K562 (cell line): ENCODE measurements around the gene PIRT. TPM values are rescaled to one million over a fixed set of nuclear protein-coding genes. Genes with fewer than 3 reads are reported as not detected.
A peak's percentile ranks its signal among the peaks of the same experiment; 100 is the strongest.

Experiments used
- CBX8 ChIP-seq: fragments of 200-600 bp; sonication (generic); IDR thresholded peaks from 2 replicates; pipeline ENCODE4 v1.6.1; 2012; ENCODE audit warnings: borderline replicate concordance, mixed run types, low read depth, mild to moderate bottlenecking, moderate library complexity, mixed read lengths, low read length, control low read depth, inconsistent platforms; ENCODE audit not compliant: poor library complexity, severe bottlenecking; ENCODE audit errors: extremely low read depth
- CCAR2 ChIP-seq: fragments of 200-400 bp; formaldehyde crosslinking; IDR thresholded peaks from 2 replicates; pipeline ENCODE4 v1.6.1; 2017; ENCODE audit warnings: mild to moderate bottlenecking, low read depth, low read length
- CCNT2 ChIP-seq: IDR thresholded peaks from 2 replicates; pipeline ENCODE4 v1.6.1; 2011; ENCODE audit warnings: borderline replicate concordance, low read depth, mild to moderate bottlenecking, moderate library complexity, mixed read lengths, low read length; ENCODE audit not compliant: insufficient read length; ENCODE audit errors: extremely low read depth
- FOSL1 ChIP-seq: fragments of 200-800 bp; sonication (Bioruptor generic); conservative IDR thresholded peaks from 2 replicates; pipeline ENCODE4 v1.6.1; 2016; ENCODE audit warnings: missing genetic modification characterization, missing compliant biosample characterization
- FOXJ3 ChIP-seq: sonication (generic); formaldehyde crosslinking; IDR thresholded peaks from 2 replicates; pipeline ENCODE4 v1.4.0; 2020; ENCODE audit warnings: mild to moderate bottlenecking, missing genetic modification reagents
- MGA ChIP-seq: fragments of 450-650 bp; IDR thresholded peaks from 2 replicates; pipeline ENCODE4 v1.6.1; 2016; ENCODE audit warnings: mild to moderate bottlenecking, moderate library complexity
- MIER1 ChIP-seq: fragments of 450-650 bp; IDR thresholded peaks from 2 replicates; pipeline ENCODE4 v1.6.1; 2016; ENCODE audit warnings: antibody characterized with exemption, mild to moderate bottlenecking, low read depth
- NFE2 ChIP-seq: IDR thresholded peaks from 2 replicates; pipeline ENCODE4 v1.6.1; 2014; ENCODE audit warnings: antibody characterized with exemption, low read depth
- SNAPC5 ChIP-seq: fragments of 250-450 bp; sonication (Bioruptor Pico); IDR thresholded peaks from 2 replicates; pipeline ENCODE4 v1.8.0; 2021; ENCODE audit warnings: moderate library complexity, mild to moderate bottlenecking, inconsistent platforms
- TBP ChIP-seq: optimal IDR thresholded peaks from 2 replicates; pipeline ENCODE3; 2011; ENCODE audit warnings: low read depth, low read length, improper control_type of control experiment
- ZFP1 ChIP-seq: fragments of 450-650 bp; formaldehyde crosslinking; IDR thresholded peaks from 2 replicates; pipeline ENCODE4 v1.4.0; 2020; ENCODE audit warnings: mild to moderate bottlenecking, mixed read lengths
- ZNF785 ChIP-seq: fragments of 250-450 bp; sonication (Bioruptor Pico); IDR thresholded peaks from 2 replicates; pipeline ENCODE4 v1.4.0; 2020; ENCODE audit warnings: mild to moderate bottlenecking
- polyA plus RNA-seq, 8 experiments: library from polyadenylated mRNA; depleted of rRNA in 4 of 8; stranded (reverse) in 5 of 8; unstranded in 3 of 8; fragments of >200 nt; fragmentation: Nextera tagmentation in 2 of 8; fragmentation: Illumina TruSeq in 1 of 8; extraction: Ambion mirVana in 2 of 8; extraction: Trizol in 1 of 8; gene quantifications; 2 replicates each; pipeline versions ENCODE4 v1.2.1 to v1.2.3, GENCODE V29; 2011 to 2014; ENCODE audit warnings: inconsistent platforms in 1 of 8, missing spikeins in 1 of 8
- total RNA-seq, 7 experiments: library from RNA; depleted of rRNA in 6 of 7; stranded (reverse); fragments of >200 nt in 6 of 7; fragmentation: Illumina TruSeq in 2 of 7; extraction: Trizol in 2 of 7; gene quantifications; 2 replicates each; pipeline versions ENCODE4 v1.2.1 to v1.2.3, GENCODE V29; 2011 to 2021; ENCODE audit warnings: low replicate concordance in 1 of 7
- TF ChIP-seq, protein P1 (sequence below): sonication (generic); formaldehyde crosslinking; IDR thresholded peaks from 2 replicates; pipeline ENCODE4 v1.8.1; 2023; ENCODE audit warnings: mild to moderate bottlenecking, missing genetic modification reagents

PIRT gene
- total and polyA plus RNA-seq, 9 of the 15 experiments (the other 6 are each of a cell fraction or from before 2014, with no cell fraction given), result not detected

GRCh38 chr17:10790491-10791401 lies 47.1 kb downstream of the PIRT start (continued):
- TF ChIP-seq MGA (no peak), ZFP1 (CRISPR knock-in tag) (no peak), NFE2 (no peak), CBX8 (no peak), FOXJ3 (CRISPR knock-in tag) (no peak), ZNF785 (CRISPR knock-in tag) (no peak), TBP (peak; percentile 98), SNAPC5 (CRISPR knock-in tag) (peak; percentile 61; the same call in 1 of the 2 replicates), FOSL1 (tag) (no peak), CCNT2 (no peak), MIER1 (no peak), CCAR2 (no peak)
- TF ChIP-seq, protein P1, sequence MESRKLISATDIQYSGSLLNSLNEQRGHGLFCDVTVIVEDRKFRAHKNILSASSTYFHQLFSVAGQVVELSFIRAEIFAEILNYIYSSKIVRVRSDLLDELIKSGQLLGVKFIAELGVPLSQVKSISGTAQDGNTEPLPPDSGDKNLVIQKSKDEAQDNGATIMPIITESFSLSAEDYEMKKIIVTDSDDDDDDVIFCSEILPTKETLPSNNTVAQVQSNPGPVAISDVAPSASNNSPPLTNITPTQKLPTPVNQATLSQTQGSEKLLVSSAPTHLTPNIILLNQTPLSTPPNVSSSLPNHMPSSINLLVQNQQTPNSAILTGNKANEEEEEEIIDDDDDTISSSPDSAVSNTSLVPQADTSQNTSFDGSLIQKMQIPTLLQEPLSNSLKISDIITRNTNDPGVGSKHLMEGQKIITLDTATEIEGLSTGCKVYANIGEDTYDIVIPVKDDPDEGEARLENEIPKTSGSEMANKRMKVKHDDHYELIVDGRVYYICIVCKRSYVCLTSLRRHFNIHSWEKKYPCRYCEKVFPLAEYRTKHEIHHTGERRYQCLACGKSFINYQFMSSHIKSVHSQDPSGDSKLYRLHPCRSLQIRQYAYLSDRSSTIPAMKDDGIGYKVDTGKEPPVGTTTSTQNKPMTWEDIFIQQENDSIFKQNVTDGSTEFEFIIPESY (CRISPR knock-in tag), result no peak
